OCI-M1 (cell line): ENCODE results near the gene BNIPL.

Source experiments
- DNase-seq: peaks from one replicate; lab custom pipeline; 2025; lab: John Stamatoyannopoulos, UW

Gene BNIPL

DNA sequence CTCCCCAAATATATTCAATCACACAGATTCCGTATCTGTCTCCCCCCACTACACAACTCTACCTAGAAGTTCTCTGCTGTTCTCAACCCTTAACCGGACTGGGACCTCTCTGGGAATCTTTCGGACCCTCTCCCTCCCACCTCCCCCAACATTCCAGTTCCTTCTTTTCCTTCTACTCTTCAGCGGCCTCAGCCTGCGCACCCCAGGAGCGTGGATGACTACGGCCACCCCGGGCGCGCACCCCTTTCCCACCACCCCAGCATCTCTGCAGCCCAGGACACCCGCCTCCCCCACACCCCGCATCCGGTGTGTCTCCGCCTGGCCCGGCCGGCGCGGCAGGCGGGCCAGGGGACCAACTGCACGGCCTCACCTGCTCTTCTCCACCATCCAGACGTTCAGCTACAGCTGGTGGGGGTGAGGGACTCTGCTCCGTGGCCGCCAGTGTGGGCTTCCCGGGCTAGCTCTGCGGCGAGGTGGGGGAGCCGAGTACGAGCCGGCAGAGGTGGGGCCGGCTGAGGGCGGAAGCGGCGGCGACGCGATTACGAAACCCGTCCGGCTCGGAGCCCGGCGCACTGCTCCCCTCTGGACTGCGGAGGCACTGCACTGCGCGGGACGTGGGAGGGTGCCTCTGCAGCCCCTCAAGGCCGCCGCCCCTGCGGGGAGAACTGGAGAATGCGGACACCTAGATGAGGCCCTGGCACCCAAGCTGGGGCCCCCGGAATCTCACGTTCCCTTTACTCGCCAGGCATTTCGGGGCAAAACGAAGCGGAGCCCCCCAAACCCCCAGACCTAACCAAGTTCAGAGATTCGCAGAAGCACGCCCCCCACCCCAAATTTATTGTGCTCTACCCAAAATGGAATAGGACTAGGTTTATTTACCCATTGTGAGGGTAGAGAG lies 23.0 kb downstream of the BNIPL start, which contains the start of gene CDC42SE1:
CDC42SE1 (minus strand) TSS at position 514 of the 898 bp plus-strand sequence. CDS start 3,892 bp downstream, outside the sequence.
- DNase-seq = peak; percentile 96

DNA sequence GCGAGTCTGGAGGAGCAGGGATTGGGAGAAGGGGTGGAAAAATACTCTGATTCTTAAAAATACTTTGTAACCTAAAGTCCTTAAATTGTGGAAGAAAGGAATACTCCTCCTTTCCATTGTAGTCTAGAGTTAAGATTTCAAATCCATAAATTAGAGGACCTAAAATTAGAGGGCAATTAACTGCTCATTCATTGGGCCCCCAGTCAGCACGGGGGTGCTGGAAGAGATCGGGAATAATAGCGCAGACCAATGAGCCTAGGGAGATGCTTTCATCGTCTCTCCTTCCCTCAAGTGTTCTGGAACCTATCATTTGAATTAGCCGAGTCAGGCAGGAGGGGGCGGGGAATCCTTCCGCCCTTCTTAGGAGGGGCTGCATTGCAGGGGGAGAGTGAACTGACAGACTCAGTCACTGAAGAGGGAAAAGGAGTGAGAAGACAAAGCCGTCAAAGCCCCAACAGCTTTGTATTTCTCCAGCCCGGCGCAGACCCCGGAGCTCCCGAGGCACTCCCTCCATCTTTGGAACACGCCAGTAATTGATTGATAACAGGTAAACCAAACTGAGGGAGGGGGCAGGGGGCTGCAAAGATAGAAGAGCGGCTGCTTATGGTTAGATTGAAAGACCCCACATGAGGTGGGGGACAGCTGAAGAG lies 23.7 kb downstream of the BNIPL start, which contains the start of gene MLLT11:
MLLT11 (plus strand) TSS at position 391 of the 650 bp plus-strand sequence. CDS start 6,828 bp downstream, outside the sequence.
- DNase-seq = peak; percentile 90

DNA sequence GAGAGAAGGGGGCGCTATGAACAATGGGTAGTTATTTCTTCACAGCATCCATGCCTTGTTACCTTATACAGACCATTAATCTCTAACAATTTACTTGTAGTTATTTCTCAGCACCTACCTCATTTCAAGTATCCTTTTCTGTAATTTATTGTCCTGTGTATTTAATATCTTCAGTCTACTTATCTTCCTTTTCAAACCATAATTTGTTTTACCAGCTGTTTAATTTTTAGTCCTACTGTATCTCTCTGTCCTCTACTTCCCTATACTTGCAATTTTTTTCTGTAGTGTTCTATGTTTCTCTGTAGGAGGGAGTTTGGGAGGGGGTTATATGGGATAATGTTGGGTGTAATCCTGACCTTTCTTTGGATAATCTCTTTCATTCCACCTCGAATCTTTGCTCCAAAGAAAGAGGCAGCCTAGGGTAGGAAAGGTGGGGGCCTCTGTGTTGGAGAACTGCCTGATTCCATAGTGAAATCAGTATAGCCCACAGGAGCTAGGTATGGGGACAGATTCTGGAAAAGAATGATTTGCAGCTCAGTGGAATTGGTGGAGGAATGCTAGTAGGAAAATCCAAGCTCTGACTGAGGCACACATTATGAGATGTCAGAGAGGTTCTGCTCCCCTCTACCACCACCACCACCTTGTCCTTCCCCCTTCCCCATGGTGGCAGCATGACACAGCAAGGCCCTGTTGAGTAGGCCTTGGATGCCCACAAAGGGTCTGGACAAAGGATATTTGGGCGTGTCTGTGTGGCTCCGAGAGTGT lies 24.5 kb downstream of the BNIPL start:
- DNase-seq = peak; percentile 73

DNA sequence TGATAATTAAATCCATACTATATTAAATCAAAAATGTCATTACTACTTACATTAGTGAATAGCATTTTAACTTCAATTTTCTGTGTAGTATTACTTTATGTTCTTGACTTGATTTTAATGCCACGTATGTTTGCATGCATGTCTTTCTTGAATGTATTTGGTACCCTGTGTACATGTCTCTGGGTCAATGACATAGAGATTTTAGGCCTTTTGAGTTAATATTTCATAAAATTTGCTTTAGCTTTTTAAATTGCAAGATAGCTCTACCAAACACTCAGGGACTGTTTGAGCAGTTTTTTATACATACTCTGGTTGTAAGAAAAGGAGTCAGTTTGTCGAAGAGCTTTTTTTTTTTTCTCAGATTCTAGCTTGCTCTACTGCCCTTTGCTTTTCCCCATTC lies 25.3 kb downstream of the BNIPL start:
- DNase-seq = no peak

DNA sequence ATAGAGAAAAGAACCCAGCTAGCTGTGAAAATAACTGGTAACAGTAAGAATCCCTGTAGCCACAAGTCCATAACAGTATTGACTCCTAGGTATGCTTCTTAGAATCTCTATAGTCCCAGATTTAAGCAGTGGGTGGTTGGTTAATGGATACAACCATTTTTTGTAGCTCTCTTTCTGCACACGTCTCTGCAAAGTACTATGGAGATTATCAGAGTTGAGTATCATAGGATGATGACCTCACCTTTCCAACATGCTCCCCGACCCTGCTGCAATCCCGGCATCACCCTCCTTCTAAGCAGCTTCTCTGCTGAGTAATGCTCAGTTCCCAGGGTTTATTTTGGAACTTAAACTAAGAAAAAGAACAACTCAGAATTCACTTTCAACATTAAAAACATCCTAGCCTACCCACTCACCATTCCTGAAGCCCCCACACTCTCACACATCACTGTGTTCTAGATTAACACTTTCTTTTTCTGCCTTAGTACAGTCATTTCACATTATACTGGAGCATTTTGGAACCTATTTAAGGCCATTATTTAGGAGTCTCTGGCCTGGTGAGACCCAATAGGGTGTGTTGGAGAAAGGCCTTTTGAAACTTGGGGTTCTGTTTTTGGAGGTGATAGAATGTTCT lies 26.5 kb downstream of the BNIPL start:
- DNase-seq = peak; percentile 75

DNA sequence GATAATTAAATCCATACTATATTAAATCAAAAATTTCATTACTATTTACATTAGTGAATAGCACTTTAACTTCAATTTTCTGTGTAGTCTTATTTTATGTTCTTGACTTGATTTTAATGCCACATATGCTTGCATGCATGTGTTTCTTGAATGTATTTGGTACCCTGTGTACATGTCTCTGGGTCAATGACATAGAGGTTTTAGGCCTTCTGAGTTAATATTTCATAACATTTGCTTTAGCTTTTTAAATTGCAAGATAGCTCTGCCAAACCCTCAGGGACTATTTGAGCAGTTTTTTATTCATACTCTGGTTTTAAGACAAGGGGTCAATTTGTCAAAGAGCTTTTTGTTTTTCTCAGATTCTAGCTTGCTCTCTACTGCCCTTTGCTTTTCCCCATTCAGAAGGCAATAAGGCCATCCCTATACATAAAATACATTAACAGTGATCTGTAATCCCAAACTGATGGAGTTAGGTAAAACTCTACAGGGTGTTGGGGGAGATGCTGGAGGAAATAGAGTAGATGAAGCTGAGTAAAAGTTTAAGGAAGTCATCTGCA lies 28.8 kb downstream of the BNIPL start:
- DNase-seq = no peak

DNA sequence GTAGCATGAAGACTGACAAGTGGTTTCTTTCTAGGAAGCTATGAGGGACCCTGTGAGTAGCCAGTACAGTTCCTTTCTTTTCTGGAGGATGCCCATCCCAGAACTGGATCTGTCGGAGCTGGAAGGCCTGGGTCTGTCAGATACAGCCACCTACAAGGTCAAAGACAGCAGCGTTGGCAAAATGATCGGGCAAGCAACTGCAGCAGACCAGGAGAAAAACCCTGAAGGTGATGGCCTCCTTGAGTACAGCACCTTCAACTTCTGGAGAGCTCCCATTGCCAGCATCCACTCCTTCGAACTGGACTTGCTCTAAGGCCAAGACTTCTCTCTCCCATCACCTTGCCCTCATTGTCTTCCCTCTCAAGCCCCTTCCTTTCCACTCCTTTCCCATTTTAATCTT lies 30.8 kb downstream of the BNIPL start:
- DNase-seq = no peak

DNA sequence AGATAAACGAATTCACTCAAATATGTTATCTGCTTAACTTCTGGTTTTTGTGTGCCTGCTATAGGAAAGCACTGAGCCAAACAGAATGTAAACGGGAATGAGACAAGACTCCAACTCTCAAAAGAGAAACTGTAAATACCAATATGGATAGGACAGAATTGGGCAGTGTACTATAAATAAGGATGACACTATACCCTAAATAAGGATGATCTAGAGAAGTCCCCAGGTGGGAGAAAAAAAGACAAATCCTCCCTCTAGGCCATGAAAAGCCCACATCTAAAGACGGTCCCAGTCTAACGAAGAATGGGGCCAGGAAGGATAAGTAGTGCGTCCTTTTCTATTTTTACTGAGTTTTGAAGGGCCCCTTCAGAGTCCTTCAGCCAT lies 32.7 kb downstream of the BNIPL start:
- no peak for DNase-seq

DNA sequence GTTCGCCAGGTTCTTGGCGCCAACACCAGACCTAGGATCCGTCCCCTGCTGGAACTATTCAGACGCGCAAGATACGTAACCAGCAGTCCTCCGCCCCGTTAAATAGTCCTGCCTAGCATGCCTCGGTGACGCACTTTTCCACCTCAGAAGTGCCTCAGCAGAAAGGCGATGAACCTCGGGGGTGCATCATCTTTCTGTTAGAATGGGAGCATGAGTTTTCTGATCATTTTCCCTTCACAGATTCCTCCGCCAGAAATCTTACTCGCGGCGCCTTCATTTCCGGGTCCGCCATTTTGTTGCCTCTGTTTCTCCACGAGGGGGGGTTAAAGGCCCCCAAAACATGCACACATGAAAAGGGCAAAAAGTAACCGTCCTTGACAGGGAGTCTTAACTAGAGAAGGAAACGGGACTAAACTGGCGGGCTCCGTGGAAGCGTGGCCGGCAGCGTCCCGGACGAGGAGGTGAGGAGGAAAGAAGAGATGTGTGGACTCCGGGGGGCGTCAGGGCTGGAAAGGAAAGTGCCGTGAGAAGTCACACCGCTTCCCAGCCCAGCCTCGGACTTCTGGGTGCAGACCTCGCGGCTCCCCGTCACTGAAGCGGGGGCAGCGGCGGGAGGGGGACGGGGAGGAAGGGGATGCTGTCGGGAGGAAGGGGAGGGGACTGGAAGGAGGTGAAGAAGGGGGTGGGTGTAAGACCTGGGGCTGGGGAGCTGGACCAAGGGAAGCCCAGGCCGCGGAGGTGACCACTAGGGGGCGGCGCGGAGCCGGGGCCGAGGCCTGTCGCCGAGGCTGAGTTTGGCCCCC lies 34.3 kb downstream of the BNIPL start, which contains the start of gene GABPB2:
GABPB2 (plus strand) TSS at position 288 of the 803 bp plus-strand sequence. CDS start 17,429 bp downstream, outside the sequence.
- DNase-seq = peak; percentile 96

DNA sequence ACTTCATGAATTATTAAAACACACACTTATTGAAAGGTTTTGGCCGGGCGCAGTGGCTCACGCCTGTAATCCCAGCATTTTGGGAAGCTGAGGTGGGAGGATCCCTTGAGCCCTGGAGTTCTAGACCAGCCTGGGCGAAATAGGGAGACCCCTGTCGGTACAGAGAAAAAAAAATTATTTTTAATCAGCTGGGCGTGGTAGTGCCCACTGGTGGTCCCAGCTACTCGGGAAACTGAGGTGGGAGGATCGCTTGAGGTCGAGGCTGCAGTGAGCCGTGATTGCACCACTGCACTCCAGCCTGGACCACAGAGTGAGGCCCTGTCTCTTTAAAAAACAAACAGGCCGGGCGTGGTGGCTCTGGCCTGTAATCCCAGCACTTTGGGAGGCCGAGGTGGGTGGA lies 35.8 kb downstream of the BNIPL start:
- no peak for DNase-seq

DNA sequence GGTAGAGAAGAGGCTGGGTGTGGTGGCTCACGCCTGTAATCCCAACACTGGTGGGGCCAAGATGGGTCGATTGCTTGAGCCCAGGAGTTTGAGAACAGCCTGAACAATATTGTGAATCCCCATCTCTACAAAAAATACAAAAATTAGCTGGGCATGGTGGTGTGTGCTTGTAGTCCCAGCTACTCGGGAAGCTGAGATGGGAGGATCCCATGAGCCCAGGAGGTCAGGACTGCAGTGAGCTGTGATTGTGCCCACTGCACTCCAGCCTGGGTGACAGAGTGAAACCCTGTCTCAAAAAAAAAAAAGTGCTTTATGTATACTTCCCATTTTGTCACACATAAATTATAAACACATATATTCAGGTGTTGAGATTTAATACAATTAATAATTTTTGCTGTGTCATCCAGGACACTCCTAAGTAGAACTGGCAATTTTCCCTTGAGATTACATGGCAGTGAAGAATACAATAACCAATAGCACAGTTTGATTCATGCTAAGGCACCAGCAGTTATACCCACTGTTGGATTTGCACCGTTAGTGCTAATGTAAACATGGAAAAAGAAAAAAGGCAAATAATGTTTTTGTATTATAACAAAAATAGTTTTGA lies 49.7 kb downstream of the BNIPL start:
- no peak for DNase-seq
